HL-60 (cell line): Measurements from ENCODE around the gene SLC13A2.

Source experiments
- GABPA ChIP-seq: IDR thresholded peaks from 2 replicates; pipeline ENCODE4 v1.6.1; 2012; ENCODE audit warnings: low read depth
- POLR2AphosphoS5 ChIP-seq: IDR thresholded peaks from 2 replicates; pipeline ENCODE4 v1.6.1; 2012; ENCODE audit warnings: low read depth
- TF ChIP-seq, protein P1 (sequence below): IDR thresholded peaks from one replicate; pipeline ENCODE4 v1.5.1; 2011; ENCODE audit warnings: low read length, control low read depth, inconsistent platforms; ENCODE audit not compliant: insufficient read depth
- TF ChIP-seq, protein P2 (sequence below): IDR thresholded peaks from 2 replicates; pipeline ENCODE4 v1.6.1; 2012; ENCODE audit warnings: low read depth; ENCODE audit not compliant: insufficient replicate concordance

DNA sequence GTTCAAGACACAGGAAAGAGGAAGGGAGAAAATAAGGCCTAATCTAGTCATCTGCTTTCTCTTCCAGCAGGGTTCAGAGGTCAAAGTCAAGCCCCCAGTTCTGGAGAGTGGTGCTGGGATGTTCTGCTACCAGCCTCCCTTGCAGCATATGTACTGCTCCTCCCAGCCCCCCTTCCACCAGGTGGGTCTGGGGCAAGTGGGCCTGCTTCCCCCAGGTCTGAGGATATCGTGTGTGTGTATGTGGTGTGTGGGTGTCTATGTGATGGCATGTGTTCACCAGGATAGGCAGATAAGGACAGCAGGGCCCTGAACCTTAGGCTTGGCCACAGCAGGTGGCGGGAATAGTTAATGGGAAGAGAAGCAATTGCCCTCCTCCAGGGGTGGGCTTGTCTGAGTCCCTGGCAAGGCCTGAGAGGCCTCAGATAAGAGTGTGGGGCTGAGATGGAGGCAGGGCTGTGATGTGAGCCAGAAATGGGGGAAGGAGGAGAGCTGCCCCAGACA lies 53.8 kb downstream of the SLC13A2 start:
- TF ChIP-seq, protein P1, sequence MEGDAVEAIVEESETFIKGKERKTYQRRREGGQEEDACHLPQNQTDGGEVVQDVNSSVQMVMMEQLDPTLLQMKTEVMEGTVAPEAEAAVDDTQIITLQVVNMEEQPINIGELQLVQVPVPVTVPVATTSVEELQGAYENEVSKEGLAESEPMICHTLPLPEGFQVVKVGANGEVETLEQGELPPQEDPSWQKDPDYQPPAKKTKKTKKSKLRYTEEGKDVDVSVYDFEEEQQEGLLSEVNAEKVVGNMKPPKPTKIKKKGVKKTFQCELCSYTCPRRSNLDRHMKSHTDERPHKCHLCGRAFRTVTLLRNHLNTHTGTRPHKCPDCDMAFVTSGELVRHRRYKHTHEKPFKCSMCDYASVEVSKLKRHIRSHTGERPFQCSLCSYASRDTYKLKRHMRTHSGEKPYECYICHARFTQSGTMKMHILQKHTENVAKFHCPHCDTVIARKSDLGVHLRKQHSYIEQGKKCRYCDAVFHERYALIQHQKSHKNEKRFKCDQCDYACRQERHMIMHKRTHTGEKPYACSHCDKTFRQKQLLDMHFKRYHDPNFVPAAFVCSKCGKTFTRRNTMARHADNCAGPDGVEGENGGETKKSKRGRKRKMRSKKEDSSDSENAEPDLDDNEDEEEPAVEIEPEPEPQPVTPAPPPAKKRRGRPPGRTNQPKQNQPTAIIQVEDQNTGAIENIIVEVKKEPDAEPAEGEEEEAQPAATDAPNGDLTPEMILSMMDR = no peak
- TF ChIP-seq POLR2AphosphoS5 (no peak), GABPA (no peak)
- TF ChIP-seq, protein P2, sequence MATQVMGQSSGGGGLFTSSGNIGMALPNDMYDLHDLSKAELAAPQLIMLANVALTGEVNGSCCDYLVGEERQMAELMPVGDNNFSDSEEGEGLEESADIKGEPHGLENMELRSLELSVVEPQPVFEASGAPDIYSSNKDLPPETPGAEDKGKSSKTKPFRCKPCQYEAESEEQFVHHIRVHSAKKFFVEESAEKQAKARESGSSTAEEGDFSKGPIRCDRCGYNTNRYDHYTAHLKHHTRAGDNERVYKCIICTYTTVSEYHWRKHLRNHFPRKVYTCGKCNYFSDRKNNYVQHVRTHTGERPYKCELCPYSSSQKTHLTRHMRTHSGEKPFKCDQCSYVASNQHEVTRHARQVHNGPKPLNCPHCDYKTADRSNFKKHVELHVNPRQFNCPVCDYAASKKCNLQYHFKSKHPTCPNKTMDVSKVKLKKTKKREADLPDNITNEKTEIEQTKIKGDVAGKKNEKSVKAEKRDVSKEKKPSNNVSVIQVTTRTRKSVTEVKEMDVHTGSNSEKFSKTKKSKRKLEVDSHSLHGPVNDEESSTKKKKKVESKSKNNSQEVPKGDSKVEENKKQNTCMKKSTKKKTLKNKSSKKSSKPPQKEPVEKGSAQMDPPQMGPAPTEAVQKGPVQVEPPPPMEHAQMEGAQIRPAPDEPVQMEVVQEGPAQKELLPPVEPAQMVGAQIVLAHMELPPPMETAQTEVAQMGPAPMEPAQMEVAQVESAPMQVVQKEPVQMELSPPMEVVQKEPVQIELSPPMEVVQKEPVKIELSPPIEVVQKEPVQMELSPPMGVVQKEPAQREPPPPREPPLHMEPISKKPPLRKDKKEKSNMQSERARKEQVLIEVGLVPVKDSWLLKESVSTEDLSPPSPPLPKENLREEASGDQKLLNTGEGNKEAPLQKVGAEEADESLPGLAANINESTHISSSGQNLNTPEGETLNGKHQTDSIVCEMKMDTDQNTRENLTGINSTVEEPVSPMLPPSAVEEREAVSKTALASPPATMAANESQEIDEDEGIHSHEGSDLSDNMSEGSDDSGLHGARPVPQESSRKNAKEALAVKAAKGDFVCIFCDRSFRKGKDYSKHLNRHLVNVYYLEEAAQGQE = no peak
